ENCODE data around the gene TEKTIP1.

TEKTIP1 gene

DNA sequence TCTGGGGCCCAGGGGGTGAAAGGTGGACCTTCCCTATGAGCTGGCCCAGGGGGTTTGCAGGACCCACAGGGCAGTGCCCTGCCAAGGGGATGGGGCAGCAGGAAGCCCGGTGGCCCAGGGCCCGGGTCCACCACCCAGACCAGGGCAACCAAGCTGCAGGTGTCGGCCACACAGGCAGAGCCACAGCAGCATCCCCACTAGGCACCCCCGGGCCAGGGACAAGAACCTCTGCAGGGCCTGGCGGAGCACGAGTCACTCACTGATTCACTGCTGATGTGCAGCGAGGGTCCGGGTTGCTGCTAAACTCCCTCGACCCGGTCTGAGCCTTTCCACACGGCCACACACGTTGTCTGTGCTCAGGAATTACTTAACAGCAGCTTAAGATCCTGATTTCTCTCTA, 24.0 kb upstream of the TEKTIP1 start:
- TF ChIP-seq GATA2 (IDR thresholded peaks at IDR 0.05; ENCODE audit: low read depth, low read length) (no peak), GATA3 (IDR thresholded peaks at IDR 0.05; ENCODE audit: low read depth, low read length) (no peak)

DNA sequence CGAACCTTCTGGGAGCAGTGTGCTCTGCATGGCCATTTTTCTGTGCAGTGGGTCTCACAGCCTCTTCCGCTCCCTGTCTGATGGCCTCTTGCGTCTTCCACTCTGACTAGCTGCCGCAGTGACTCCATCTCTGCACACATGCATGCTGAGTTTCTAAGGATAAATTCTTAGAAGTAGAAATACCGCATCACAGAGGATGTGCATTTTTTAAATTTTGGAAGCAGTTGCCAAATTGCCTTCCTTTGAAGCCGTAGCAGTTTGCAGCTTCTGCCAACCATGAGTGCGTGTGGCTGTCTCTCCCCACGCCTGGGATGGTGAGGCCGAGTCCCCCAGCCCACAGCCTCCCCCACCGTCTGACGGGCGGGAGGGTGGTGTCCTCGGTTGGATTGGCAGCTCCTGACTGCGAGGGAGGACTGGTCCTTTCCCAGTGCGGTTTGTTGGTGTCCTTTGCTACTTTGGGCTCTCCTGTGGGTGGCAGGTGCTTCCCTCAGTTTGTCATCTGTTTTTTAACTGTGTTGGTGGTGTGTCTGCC, 23.0 kb upstream of the TEKTIP1 start:
- TF ChIP-seq GATA3 (IDR thresholded peaks at IDR 0.05; ENCODE audit: low read depth, low read length), result no peak
- TF ChIP-seq GATA2 (IDR thresholded peaks at IDR 0.05; ENCODE audit: low read depth, low read length), result no peak

- TF ChIP-seq GATA2 (IDR thresholded peaks at IDR 0.05; ENCODE audit: low read depth, low read length), result no peak
- TF ChIP-seq GATA3 (IDR thresholded peaks at IDR 0.05; ENCODE audit: low read depth, low read length), result no peak
Observed at GRCh38 chr19:3516675-3517207, 22.2 kb upstream of the TEKTIP1 start.

GRCh38 chr19:3517638-3518037, 21.3 kb upstream of the TEKTIP1 start:
- TF ChIP-seq GATA3 (IDR thresholded peaks at IDR 0.05; ENCODE audit: low read depth, low read length) (no peak), GATA2 (IDR thresholded peaks at IDR 0.05; ENCODE audit: low read depth, low read length) (no peak)

DNA sequence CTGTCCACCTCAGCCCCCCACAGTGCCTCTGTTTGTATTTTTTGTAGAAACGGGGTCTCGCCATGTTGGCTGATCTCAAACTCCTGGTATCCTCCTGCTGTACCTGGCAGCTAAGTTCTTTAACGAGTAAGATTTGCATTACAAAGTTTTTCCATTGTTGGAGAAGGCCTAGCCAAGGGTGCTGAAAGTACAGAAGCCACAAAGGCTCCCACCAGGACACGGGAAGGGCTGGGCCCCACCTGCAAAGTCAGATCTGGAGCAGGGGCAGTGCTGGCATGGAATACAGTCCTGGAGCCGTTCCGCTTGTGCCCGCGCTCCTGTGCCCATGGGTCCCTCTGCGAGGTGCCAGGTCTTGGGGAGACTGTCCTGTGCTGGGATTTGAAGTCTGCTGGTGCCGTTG, 20.7 kb upstream of the TEKTIP1 start:
- no peak for TF ChIP-seq GATA2 (IDR thresholded peaks at IDR 0.05; ENCODE audit: low read depth, low read length)
- TF ChIP-seq GATA3 (IDR thresholded peaks at IDR 0.05; ENCODE audit: low read depth, low read length), result no peak

- TF ChIP-seq GATA3 (IDR thresholded peaks at IDR 0.05; ENCODE audit: low read depth, low read length) (no peak), GATA2 (IDR thresholded peaks at IDR 0.05; ENCODE audit: low read depth, low read length) (no peak)
Observed at GRCh38 chr19:3518659-3519058, 20.3 kb upstream of the TEKTIP1 start.

DNA sequence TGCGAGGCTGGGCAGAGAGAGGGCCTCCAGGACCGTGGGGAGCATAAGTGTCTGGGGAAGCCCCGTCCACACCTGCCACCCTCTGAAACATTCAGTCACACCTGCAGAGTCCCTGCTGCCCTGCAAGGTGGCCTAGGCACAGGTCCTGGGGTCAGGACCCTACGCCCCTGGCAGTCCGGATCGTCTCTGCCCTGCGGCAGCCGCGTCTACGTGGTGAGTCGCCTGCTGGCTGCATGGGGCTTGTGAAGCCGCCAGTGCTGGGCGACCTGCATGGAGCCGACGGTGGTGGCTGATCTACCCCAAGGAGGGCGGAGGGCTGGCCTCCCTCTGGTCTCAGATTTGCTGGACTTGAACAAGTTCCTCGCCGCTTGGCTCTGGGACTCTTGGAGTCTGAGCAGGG, 19.8 kb upstream of the TEKTIP1 start:
- no peak for TF ChIP-seq GATA2 (IDR thresholded peaks at IDR 0.05; ENCODE audit: low read depth, low read length)
- TF ChIP-seq GATA3 (IDR thresholded peaks at IDR 0.05; ENCODE audit: low read depth, low read length), result no peak

DNA sequence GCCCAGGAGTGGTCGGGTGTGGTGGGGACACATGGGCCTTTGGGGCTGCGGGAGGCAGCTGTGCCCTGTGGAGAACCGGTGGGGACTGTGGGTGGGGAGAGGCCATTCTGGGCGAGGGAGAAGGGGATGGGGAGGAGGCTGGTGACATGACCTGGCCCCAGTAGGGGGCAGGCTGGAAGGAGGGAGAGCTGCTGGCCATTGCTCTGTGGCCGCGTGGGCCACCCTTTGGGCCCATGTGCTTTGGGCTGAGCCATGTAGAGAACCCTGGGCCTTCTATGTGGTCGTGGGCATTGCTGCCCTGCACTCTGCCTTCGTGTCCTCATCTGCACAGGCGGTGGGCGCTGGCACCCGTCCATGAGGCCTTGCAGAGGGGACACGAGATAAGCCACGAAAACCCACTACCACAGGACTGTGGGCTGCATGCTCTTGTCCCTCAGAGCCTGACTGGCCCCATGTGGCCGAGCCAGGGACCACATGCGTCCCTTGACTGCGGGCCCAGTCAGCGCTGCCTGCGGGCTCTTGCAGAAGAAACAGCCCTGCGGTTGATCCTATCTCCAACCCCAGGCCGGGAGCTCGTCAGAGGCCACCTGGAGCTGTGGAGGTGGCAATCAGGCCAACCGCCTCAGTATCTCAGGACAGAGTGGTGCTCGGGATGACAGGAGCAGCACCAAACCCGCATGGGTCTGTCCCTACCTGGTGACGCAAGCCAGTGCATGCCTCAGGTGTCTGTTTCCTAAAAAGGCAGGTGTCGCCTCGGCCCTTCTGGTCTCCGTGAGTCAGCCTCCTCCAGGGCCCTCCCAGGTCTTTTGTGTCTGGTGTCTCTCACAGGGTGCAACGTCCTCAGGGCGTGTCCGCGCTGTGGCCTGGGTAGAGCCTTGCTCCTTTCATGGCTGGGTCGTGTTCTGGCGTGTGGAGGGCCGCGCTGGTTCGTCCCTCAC, 18.5 kb upstream of the TEKTIP1 start:
- TF ChIP-seq GATA2 (IDR thresholded peaks at IDR 0.05; ENCODE audit: low read depth, low read length) (peak; percentile 32; the same call in 1 of the 2 replicates), GATA3 (IDR thresholded peaks at IDR 0.05; ENCODE audit: low read depth, low read length) (no peak)

GRCh38 chr19:3521104-3521445, 17.9 kb upstream of the TEKTIP1 start:
- TF ChIP-seq GATA2 (IDR thresholded peaks at IDR 0.05; ENCODE audit: low read depth, low read length), result no peak
- TF ChIP-seq GATA3 (IDR thresholded peaks at IDR 0.05; ENCODE audit: low read depth, low read length), result no peak

GRCh38 chr19:3522421-3523360, 16.3 kb upstream of the TEKTIP1 start:
- no peak for TF ChIP-seq GATA3 (IDR thresholded peaks at IDR 0.05; ENCODE audit: low read depth, low read length)
- TF ChIP-seq GATA2 (IDR thresholded peaks at IDR 0.05; ENCODE audit: low read depth, low read length), result no peak

DNA sequence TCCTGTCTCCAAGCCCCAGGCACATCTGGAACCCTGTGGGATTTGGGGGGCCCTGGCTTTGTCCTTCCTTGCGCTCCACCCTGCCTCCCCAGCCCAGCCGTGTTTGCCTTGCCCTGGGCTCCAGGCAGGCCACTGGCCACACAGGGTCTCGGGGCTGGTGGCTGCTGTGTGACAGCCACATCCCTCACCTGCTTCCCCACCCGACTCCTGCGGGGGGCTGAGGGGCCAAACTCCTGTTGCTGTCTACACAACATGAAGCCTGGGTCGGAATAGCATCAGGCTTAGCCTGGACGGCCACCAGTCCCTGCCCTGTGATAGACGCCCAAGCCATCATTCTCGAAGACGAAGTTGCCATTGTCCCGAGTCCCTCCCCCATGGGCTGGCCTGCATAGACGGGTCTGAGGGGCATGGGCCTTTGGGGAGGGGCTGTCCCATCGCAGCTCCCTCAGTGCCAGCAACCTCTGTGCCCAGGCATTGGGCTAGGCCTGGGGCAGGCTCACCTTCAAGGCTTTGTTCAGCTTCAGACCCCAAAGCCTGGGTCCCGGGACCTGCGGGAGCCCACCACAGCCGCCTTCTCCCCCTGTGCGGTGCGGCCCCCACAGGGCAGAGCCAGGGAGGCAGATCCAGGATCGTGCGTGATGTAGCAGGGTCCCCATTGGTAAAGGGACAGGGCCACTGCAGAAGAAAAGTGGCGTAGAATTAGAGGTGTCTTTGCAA, 15.5 kb upstream of the TEKTIP1 start:
- TF ChIP-seq GATA2 (IDR thresholded peaks at IDR 0.05; ENCODE audit: low read depth, low read length) (no peak), GATA3 (IDR thresholded peaks at IDR 0.05; ENCODE audit: low read depth, low read length) (no peak)

DNA sequence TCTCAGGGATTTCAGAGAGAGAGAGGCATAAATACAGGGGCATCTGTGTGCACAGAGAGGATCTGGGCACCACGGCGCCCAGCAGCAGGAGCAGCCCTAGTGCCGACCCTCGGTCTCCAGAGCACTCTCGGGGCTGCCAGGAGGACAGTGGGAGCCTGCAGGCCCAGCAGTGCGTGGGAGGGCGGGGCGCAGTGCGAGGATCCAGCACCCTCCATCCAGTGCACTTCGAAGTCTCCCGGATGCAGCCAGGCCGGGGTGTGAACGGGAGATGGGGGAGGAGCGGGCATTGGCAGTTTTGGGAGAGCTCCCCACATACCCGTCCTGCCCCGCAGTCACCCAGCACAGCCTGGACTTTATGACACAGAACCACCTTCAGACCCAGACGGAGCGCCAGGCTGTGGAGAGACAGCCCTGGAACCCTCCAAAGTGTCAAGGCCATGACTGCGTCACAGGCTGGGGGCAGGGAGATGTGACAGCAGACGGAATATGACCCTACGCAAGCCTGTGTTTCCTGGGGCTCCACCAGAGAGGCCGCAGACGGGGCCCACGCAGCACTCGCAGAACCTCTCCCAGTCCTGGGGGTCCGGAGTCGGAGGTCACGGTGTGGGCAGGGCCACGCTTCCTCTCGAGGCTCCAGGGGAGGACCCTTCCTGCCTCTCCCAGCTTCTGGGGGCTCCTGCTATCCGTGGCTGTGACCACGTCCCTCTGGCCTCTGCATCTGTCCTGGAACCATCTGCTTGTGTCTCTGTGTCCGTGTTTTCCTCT, 14.7 kb upstream of the TEKTIP1 start:
- TF ChIP-seq GATA2 (IDR thresholded peaks at IDR 0.05; ENCODE audit: low read depth, low read length) (no peak), GATA3 (IDR thresholded peaks at IDR 0.05; ENCODE audit: low read depth, low read length) (no peak)
